ENCODE data around the gene HIBADH. TPM values are rescaled to one million over a fixed set of nuclear protein-coding genes. Genes with fewer than 3 reads are reported as not detected.
"Not testable (repeated sequence)": the region's sequence is repeated elsewhere in the genome, so short reads cannot be mapped to it uniquely, and the experiment has no call there.

Gene HIBADH
- total RNA-seq, 2 experiments from 2014 or later = 9.4 to 10.3 TPM

- ChIA-PET POLR2A (no interaction called here), CTCF (interaction anchor here (1.1 kb wide), 1 partner anchor 384 kb away, joined by 3 read pairs; no protein-coding TSS in a partner anchor)
- Mint-ChIP-seq H3K9me3 (ENCODE audit: insufficient read depth) (no peaks in the 10 kb centered on the region), H3K4me1 (ENCODE audit: low read depth) (no peaks in the 10 kb centered on the region), H3K27me3 (ENCODE audit: low read depth) (no peaks in the 10 kb centered on the region), H3K36me3 (ENCODE audit: low read depth) (no peaks in the 10 kb centered on the region), H3K4me3 (no peak overlapping the region), H3K27ac (no peak overlapping the region)
- no peak for ATAC-seq
- no peak for DNase-seq
These were observed 15.4 kb upstream of the HIBADH start for GRCh38 chr7:27677912-27678612.

GRCh38 chr7:27674126-27674525, 11.4 kb upstream of the HIBADH start:
- ATAC-seq; DNase-seq; H3K27me3 Mint-ChIP-seq (ENCODE audit: low read depth); H3K36me3 Mint-ChIP-seq (ENCODE audit: low read depth); H3K9me3 Mint-ChIP-seq (ENCODE audit: insufficient read depth); H3K4me3 Mint-ChIP-seq; POLR2A ChIA-PET; H3K27ac Mint-ChIP-seq; H3K4me1 Mint-ChIP-seq (ENCODE audit: low read depth); CTCF ChIA-PET: not testable (repeated sequence)

- POLR2A ChIA-PET = no interaction called here
- CTCF ChIA-PET = no interaction called here
- no peaks in the 10 kb centered on the region for H3K4me1 Mint-ChIP-seq (ENCODE audit: low read depth)
- DNase-seq (no peak), ATAC-seq (no peak)
- H3K9me3 Mint-ChIP-seq (ENCODE audit: insufficient read depth) = no peaks in the 10 kb centered on the region
- H3K27me3 Mint-ChIP-seq (ENCODE audit: low read depth) = peaks cover 10% of the 10 kb centered on the region
- no peaks in the 10 kb centered on the region for H3K36me3 Mint-ChIP-seq (ENCODE audit: low read depth)
- H3K4me3 Mint-ChIP-seq = no peak overlapping the region
- H3K27ac Mint-ChIP-seq = no peak overlapping the region
These were observed 9.0 kb upstream of the HIBADH start for GRCh38 chr7:27671675-27672074.

GRCh38 chr7:27670676-27671075, 8.0 kb upstream of the HIBADH start:
- Mint-ChIP-seq H3K27me3 (ENCODE audit: low read depth) (peaks cover 10% of the 10 kb centered on the region), H3K4me1 (ENCODE audit: low read depth) (no peaks in the 10 kb centered on the region), H3K9me3 (ENCODE audit: insufficient read depth) (no peaks in the 10 kb centered on the region), H3K36me3 (ENCODE audit: low read depth) (no peaks in the 10 kb centered on the region), H3K27ac (no peak overlapping the region), H3K4me3 (no peak overlapping the region)
- ChIA-PET POLR2A (no interaction called here), CTCF (no interaction called here)
- DNase-seq = no peak
- no peak for ATAC-seq

DNA sequence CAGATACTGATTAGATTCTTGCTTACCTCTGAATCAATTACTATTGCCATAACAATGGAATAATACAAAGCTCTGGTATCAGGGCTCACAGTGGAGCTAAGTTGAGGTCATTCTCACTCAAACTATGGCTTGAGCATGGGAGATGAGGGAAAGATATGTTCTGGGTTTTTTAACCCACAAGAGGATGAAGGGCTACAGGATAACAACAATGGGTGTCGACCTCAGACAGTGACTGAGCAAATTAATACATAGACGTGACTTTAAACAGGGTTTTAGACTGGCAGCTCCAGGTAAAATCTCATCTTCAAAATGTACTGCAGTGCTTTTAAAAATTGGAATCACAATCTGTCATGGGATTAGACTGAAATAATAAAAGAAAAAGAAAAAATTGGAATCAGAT, 7.5 kb upstream of the HIBADH start:
- Mint-ChIP-seq H3K27ac (no peak overlapping the region), H3K27me3 (ENCODE audit: low read depth) (peaks cover 10% of the 10 kb centered on the region), H3K36me3 (ENCODE audit: low read depth) (no peaks in the 10 kb centered on the region), H3K4me3 (no peak overlapping the region), H3K9me3 (ENCODE audit: insufficient read depth) (no peaks in the 10 kb centered on the region), H3K4me1 (ENCODE audit: low read depth) (no peaks in the 10 kb centered on the region)
- ATAC-seq = no peak
- ChIA-PET CTCF (no interaction called here), POLR2A (no interaction called here)
- no peak for DNase-seq

- peaks cover 22% of the 10 kb centered on the region for H3K4me1 Mint-ChIP-seq (ENCODE audit: low read depth)
- no peaks in the 10 kb centered on the region for H3K36me3 Mint-ChIP-seq (ENCODE audit: low read depth)
- peaks cover 3% of the 10 kb centered on the region for H3K27me3 Mint-ChIP-seq (ENCODE audit: low read depth)
- H3K27ac Mint-ChIP-seq = no peak overlapping the region
- no peak for ATAC-seq
- ChIA-PET POLR2A (no interaction called here), CTCF (no interaction called here)
- H3K4me3 Mint-ChIP-seq = no peak overlapping the region
- no peak for DNase-seq
- no peaks in the 10 kb centered on the region for H3K9me3 Mint-ChIP-seq (ENCODE audit: insufficient read depth)
These were observed 2.8 kb upstream of the HIBADH start for GRCh38 chr7:27665531-27665930.

GRCh38 chr7:27663989-27664331, 1.3 kb upstream of the HIBADH start:
- ATAC-seq = no peak
- CTCF ChIA-PET = interaction anchor here (1.4 kb wide), 1 partner anchor 468 kb away, joined by 3 read pairs; no protein-coding TSS in a partner anchor
- H3K4me3 Mint-ChIP-seq = peak overlapping the region; percentile 80
- POLR2A ChIA-PET = interaction anchor here (2.3 kb wide), 1 partner anchor 76 kb away, joined by 24 read pairs; the partner anchor contains the start of gene TAX1BP1
- peaks cover 3% of the 10 kb centered on the region for H3K27me3 Mint-ChIP-seq (ENCODE audit: low read depth)
- H3K4me1 Mint-ChIP-seq (ENCODE audit: low read depth) = peaks cover 22% of the 10 kb centered on the region
- no peaks in the 10 kb centered on the region for H3K36me3 Mint-ChIP-seq (ENCODE audit: low read depth)
- H3K9me3 Mint-ChIP-seq (ENCODE audit: insufficient read depth) = no peaks in the 10 kb centered on the region
- no peak overlapping the region for H3K27ac Mint-ChIP-seq
- DNase-seq = no peak

GRCh38 chr7:27661811-27662489, 733 bp downstream of the HIBADH start:
- Mint-ChIP-seq H3K4me1 (ENCODE audit: low read depth) (peaks cover 22% of the 10 kb centered on the region), H3K27me3 (ENCODE audit: low read depth) (no peaks in the 10 kb centered on the region), H3K9me3 (ENCODE audit: insufficient read depth) (no peaks in the 10 kb centered on the region), H3K36me3 (ENCODE audit: low read depth) (no peaks in the 10 kb centered on the region), H3K27ac (peak overlapping the region; percentile 15), H3K4me3 (peak overlapping the region; percentile 80)
- ATAC-seq (no peak), DNase-seq (peak; percentile 26)
- POLR2A ChIA-PET = interaction anchor here (1.3 to 2.3 kb wide), 2 partner anchors 47 to 78 kb away, joined by 3 to 24 read pairs; partner anchors contain the start of gene TAX1BP1
- CTCF ChIA-PET = interaction anchor here (0.9 to 1.6 kb wide), 8 partner anchors 9 to 452 kb away, joined by 3 to 5 read pairs (median 3); no protein-coding TSS in a partner anchor

DNA sequence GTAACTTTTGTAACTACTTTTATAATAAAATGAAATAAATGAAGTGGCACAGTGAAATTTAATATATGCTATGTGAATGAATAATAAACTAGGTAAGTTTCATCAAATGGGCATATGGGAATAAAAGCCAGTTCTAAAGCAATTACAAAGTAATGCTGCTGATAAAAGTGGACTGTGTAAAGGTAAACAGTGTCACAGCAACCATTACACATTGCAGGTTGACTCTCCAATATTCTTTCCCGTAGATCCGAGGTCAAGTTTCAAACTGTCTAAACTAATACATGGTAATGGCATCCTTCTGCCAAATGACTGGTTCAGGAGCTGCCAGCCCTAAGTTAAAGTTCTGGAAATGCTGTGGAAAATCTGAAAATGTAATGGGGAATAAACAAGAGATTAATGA, 6.0 kb downstream of the HIBADH start:
- ChIA-PET CTCF (interaction anchor here (1.1 kb wide), 1 partner anchor 8 kb away, joined by 3 read pairs; no protein-coding TSS in a partner anchor), POLR2A (no interaction called here)
- ATAC-seq = no peak
- H3K9me3 Mint-ChIP-seq (ENCODE audit: insufficient read depth) = no peaks in the 10 kb centered on the region
- H3K4me1 Mint-ChIP-seq (ENCODE audit: low read depth) = peaks cover 2% of the 10 kb centered on the region
- H3K27ac Mint-ChIP-seq = no peak overlapping the region
- no peaks in the 10 kb centered on the region for H3K36me3 Mint-ChIP-seq (ENCODE audit: low read depth)
- H3K4me3 Mint-ChIP-seq = no peak overlapping the region
- no peak for DNase-seq
- H3K27me3 Mint-ChIP-seq (ENCODE audit: low read depth) = no peaks in the 10 kb centered on the region

DNA sequence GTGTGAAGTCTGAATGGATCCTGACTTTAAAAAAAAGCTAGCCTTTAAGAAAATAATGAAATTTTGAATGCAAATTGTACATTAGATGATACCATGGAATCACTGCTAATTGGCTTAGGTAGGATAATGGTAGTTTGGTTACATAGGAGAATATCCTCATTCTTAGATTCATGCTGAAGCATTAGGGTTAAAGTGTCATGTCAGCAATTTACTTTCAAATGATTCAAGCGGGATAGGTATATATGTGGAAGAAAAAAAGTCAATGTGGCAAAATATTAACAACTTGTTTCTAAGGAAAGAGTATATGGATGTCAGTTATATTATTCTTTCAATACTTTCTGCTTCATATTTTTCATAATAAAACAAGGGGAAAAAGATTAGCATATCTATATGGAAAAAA, 7.5 kb downstream of the HIBADH start:
- ATAC-seq = no peak
- no peak overlapping the region for H3K4me3 Mint-ChIP-seq
- H3K36me3 Mint-ChIP-seq (ENCODE audit: low read depth) = no peaks in the 10 kb centered on the region
- no peak overlapping the region for H3K27ac Mint-ChIP-seq
- CTCF ChIA-PET = interaction anchor here (0.6 to 1.1 kb wide), 2 partner anchors 266 to 802 kb away, joined by 3 read pairs; no protein-coding TSS in a partner anchor
- H3K4me1 Mint-ChIP-seq (ENCODE audit: low read depth) = no peaks in the 10 kb centered on the region
- no peak for DNase-seq
- no peaks in the 10 kb centered on the region for H3K27me3 Mint-ChIP-seq (ENCODE audit: low read depth)
- H3K9me3 Mint-ChIP-seq (ENCODE audit: insufficient read depth) = no peaks in the 10 kb centered on the region
- POLR2A ChIA-PET = no interaction called here

GRCh38 chr7:27652518-27652917, 10.2 kb downstream of the HIBADH start:
- ATAC-seq (no peak), DNase-seq (no peak)
- Mint-ChIP-seq H3K4me3 (no peak overlapping the region), H3K9me3 (ENCODE audit: insufficient read depth) (no peaks in the 10 kb centered on the region), H3K27me3 (ENCODE audit: low read depth) (no peaks in the 10 kb centered on the region), H3K27ac (no peak overlapping the region), H3K36me3 (ENCODE audit: low read depth) (no peaks in the 10 kb centered on the region), H3K4me1 (ENCODE audit: low read depth) (no peaks in the 10 kb centered on the region)
- ChIA-PET POLR2A (no interaction called here), CTCF (interaction anchor here (0.6 to 1.1 kb wide), 3 partner anchors 10 to 132 kb away, joined by 3 read pairs; partner anchors contain the start of gene HIBADH)

DNA sequence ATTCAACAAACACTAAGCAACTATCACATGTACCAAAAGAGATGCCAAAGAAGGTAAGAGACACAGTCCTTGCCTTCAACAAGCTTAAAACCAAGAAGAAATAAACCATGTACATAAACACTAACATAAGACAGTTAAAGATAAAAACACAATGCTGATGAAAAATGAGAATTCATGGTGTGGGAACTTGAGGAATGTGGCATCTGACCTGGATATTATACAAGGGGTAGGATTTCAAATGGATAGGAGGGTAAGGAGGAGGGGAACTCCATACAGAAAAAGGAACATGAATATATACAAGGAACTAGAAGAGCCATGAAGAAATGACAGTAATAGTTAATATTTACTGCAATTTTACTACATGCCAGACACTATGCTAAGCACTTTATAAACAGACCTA, 11.0 kb downstream of the HIBADH start:
- DNase-seq = no peak
- Mint-ChIP-seq H3K36me3 (ENCODE audit: low read depth) (no peaks in the 10 kb centered on the region), H3K4me3 (no peak overlapping the region), H3K9me3 (ENCODE audit: insufficient read depth) (no peaks in the 10 kb centered on the region), H3K27me3 (ENCODE audit: low read depth) (no peaks in the 10 kb centered on the region), H3K27ac (no peak overlapping the region), H3K4me1 (ENCODE audit: low read depth) (no peaks in the 10 kb centered on the region)
- no peak for ATAC-seq
- ChIA-PET CTCF (no interaction called here), POLR2A (no interaction called here)

All from activated CD8-positive, alpha-beta T cell treated with anti-CD3 and anti-CD28 coated beads, Interleukin-2, amount 10 ng/mL, durations not matched to agents 7 days and 5 days (primary cell).